Upper lobe of left lung (tissue), 6 donors: ENCODE measurements around the gene ATP6V1F. TPM values are rescaled to one million over a fixed set of nuclear protein-coding genes. Genes with fewer than 3 reads are reported as not detected.

Source experiments
- ATAC-seq, 2 donors: fragments of 200-7000 bp; cut with Tn5 transposase; one replicate each; pipeline ENCODE4 v1.9.1; 2022; ENCODE audit warnings: mild to moderate bottlenecking in 2 of 2, moderate library complexity in 2 of 2; ENCODE audit not compliant: low FRiP score in 2 of 2
- DNase-seq, 2 donors: peaks; one replicate each; pipeline ENCODE4 v3.0.0-alpha.2; 2019 to 2020
- H3K27ac ChIP-seq, 4 donors: fragments of 200-600 bp; sonication (generic); one replicate each; pipeline ENCODE4 v1.5.1; 2016 to 2019
- H3K27me3 ChIP-seq, 4 donors: fragments of 200-600 bp; sonication (generic); one replicate each; pipeline ENCODE4 v1.5.1; 2017 to 2019
- H3K36me3 ChIP-seq, 4 donors: fragments of 200-600 bp; sonication (generic); one replicate each; pipeline ENCODE4 v1.5.1; 2016 to 2019
- H3K4me1 ChIP-seq, 4 donors: fragments of 200-600 bp; sonication (generic); one replicate each; pipeline ENCODE4 v1.5.1; 2018 to 2019
- H3K4me3 ChIP-seq, 4 donors: fragments of 200-600 bp; sonication (generic); one replicate each; pipeline ENCODE4 v1.5.1; 2017 to 2019; ENCODE audit warnings: mild to moderate bottlenecking in 2 of 4, moderate library complexity in 1 of 4
- H3K9me3 ChIP-seq, 4 donors: fragments of 200-600 bp; sonication (generic); one replicate each; pipeline ENCODE4 v1.5.1; 2018 to 2019
- CTCF ChIP-seq, 6 experiments: fragments of 450-650 bp in 4 of 6; fragments of 200-600 bp in 2 of 6; sonication (generic) in 2 of 6; IDR thresholded peaks; one replicate each; pipeline ENCODE4 v1.5.1; 2016 to 2019; ENCODE audit warnings: antibody characterized with exemption in 6 of 6
- EP300 ChIP-seq, 4 donors: sonication (generic); formaldehyde crosslinking; IDR thresholded peaks; one replicate each; pipeline ENCODE4 v1.5.1; 2017; ENCODE audit warnings: antibody characterized with exemption in 4 of 4, control low read depth in 2 of 4
- POLR2A ChIP-seq, 4 donors: fragments of 450-650 bp; IDR thresholded peaks; one replicate each; pipeline ENCODE4 v1.5.1; 2016 to 2017; ENCODE audit warnings: antibody characterized with exemption in 4 of 4, mild to moderate bottlenecking in 2 of 4
- POLR2AphosphoS5 ChIP-seq, 2 donors: sonication (generic); formaldehyde crosslinking; IDR thresholded peaks; one replicate each; pipeline ENCODE4 v1.5.1; 2017; ENCODE audit warnings: antibody characterized with exemption in 2 of 2
- WGBS, 2 donors: methylation state at CpG; one replicate each; pipeline ENCODE4 v1.1.5; 2017 to 2018; 5-methylcytosine and 5-hydroxymethylcytosine counted together
- total RNA-seq, 6 donors: library from RNA; depleted of rRNA in 4 of 6; stranded (reverse); fragments of >200 nt in 4 of 6; gene quantifications; one replicate each; pipeline versions ENCODE4 v1.1.0 to v1.2.1, GENCODE V29; 2016 to 2021
- donor health status: DM: no; HTN: no; CAD: no; lungs with moderate emphysema.
- donor health status: DM: no; HTN: yes; CAD: no; lungs with severe emphysema.

Gene ATP6V1F
- total RNA-seq, 6 donors from 2014 or later, result 99.8 to 224 (median 156) TPM

GRCh38 chr7:128904381-128905197 lies 41.9 kb downstream of the ATP6V1F start:
- peaks cover 0 to 3% (median under 1%) of the 10 kb centered on the region in 4 donors for H3K4me1 ChIP-seq
- no peak overlapping the region for H3K4me3 ChIP-seq
- peaks cover 0 to 12% (median under 1%) of the 10 kb centered on the region in 4 donors for H3K27me3 ChIP-seq
- TF ChIP-seq POLR2AphosphoS5 (IDR thresholded peaks at IDR 0.05) (no peak), CTCF (IDR thresholded peaks at IDR 0.05) (peak; percentile 15 to 71 (median 59)), EP300 (IDR thresholded peaks at IDR 0.05) (no peak)
- H3K27ac ChIP-seq, result no peak overlapping the region
- DNase-seq (peak in 1 of 2 donors; percentile 57), ATAC-seq (peak in 1 of 2 donors; percentile 73)
- peaks cover 0 to 3% (median 0%) of the 10 kb centered on the region in 4 donors for H3K9me3 ChIP-seq
- WGBS, 2 donors, result 28 to 38% methylated on average over 8 of the region's 8 CpGs
- no peaks in the 10 kb centered on the region for H3K36me3 ChIP-seq

- Histone ChIP-seq H3K27me3 (peaks cover 0 to 23% (median 6%) of the 10 kb centered on the region in 4 donors), H3K9me3 (no peaks in the 10 kb centered on the region), H3K4me1 (peaks cover 8 to 13% (median 11%) of the 10 kb centered on the region in 4 donors), H3K27ac (no peak overlapping the region), H3K36me3 (no peaks in the 10 kb centered on the region), H3K4me3 (no peak overlapping the region)
- DNase-seq, result no peak
- 84 to 89% methylated on average over 4 to 5 of the region's 5 CpGs for WGBS, 2 donors
- no peak for ATAC-seq
- no peak for TF ChIP-seq POLR2A (IDR thresholded peaks at IDR 0.05)
- TF ChIP-seq EP300 (IDR thresholded peaks at IDR 0.05), result no peak
- TF ChIP-seq CTCF (IDR thresholded peaks at IDR 0.05), result no peak
- TF ChIP-seq POLR2AphosphoS5 (IDR thresholded peaks at IDR 0.05), result no peak
Observed at GRCh38 chr7:128906001-128906765, 43.5 kb downstream of the ATP6V1F start.

- Histone ChIP-seq H3K36me3 (no peaks in the 10 kb centered on the region), H3K27ac (no peak overlapping the region), H3K4me3 (no peak overlapping the region), H3K4me1 (peaks cover 8 to 13% (median 11%) of the 10 kb centered on the region in 4 donors), H3K27me3 (peaks cover 0 to 23% (median 6%) of the 10 kb centered on the region in 4 donors), H3K9me3 (no peaks in the 10 kb centered on the region)
- peak in 1 of 2 donors; percentile 66 for DNase-seq
- WGBS, 2 donors, result 82 to 90% methylated on average over 3 to 18 of the region's 19 CpGs
- TF ChIP-seq CTCF (IDR thresholded peaks at IDR 0.05) (no peak), POLR2AphosphoS5 (IDR thresholded peaks at IDR 0.05) (no peak), EP300 (IDR thresholded peaks at IDR 0.05) (no peak), POLR2A (IDR thresholded peaks at IDR 0.05) (no peak)
- no peak for ATAC-seq
Observed at GRCh38 chr7:128906766-128907559, 44.3 kb downstream of the ATP6V1F start.

GRCh38 chr7:128908750-128909624 lies 46.3 kb downstream of the ATP6V1F start:
- H3K9me3 ChIP-seq, result no peaks in the 10 kb centered on the region
- DNase-seq (no peak), ATAC-seq (no peak)
- H3K36me3 ChIP-seq, result no peaks in the 10 kb centered on the region
- peaks cover 8 to 13% (median 11%) of the 10 kb centered on the region in 4 donors for H3K4me1 ChIP-seq
- no peak for TF ChIP-seq POLR2AphosphoS5 (IDR thresholded peaks at IDR 0.05)
- no peak for TF ChIP-seq CTCF (IDR thresholded peaks at IDR 0.05)
- no peak for TF ChIP-seq POLR2A (IDR thresholded peaks at IDR 0.05)
- no peak for TF ChIP-seq EP300 (IDR thresholded peaks at IDR 0.05)
- peak overlapping the region in 1 of 4 donors; percentile 9 for H3K4me3 ChIP-seq
- no peak overlapping the region for H3K27ac ChIP-seq
- H3K27me3 ChIP-seq, result peaks cover 0 to 24% (median 7%) of the 10 kb centered on the region in 4 donors
- WGBS, 2 donors, result 82 to 85% methylated on average over 3 to 6 of the region's 6 CpGs
